HG02763 (cell line): ENCODE results near the gene SPRYD4.
"Not testable (repeated sequence)": the region's sequence is repeated elsewhere in the genome, so short reads cannot be mapped to it uniquely, and the experiment has no call there.

Experiments used
- ATAC-seq: cut with Tn5 transposase; IDR thresholded peaks from one replicate; pipeline ENCODE4 v1.9.1; 2021; ENCODE audit warnings: mild to moderate bottlenecking, moderate library complexity; ENCODE audit not compliant: unreplicated experiment

Gene SPRYD4

GRCh38 chr12:56468216-56469006 is at the start of gene SPRYD4:
Gene SPRYD4 (plus strand): TSS chr12:56468578. CDS start chr12:56468592, 14 bp downstream.
- ATAC-seq, result peak; percentile 91

- no peak for ATAC-seq
These were observed 48.0 kb upstream of the SPRYD4 start for GRCh38 chr12:56420411-56420810.

- no peak for ATAC-seq
These were observed 43.2 kb upstream of the SPRYD4 start for GRCh38 chr12:56425193-56425592.

GRCh38 chr12:56425940-56426438 is 42.4 kb upstream of the SPRYD4 start:
- no peak for ATAC-seq

- no peak for ATAC-seq
These were observed 37.1 kb upstream of the SPRYD4 start for GRCh38 chr12:56431288-56431687.

GRCh38 chr12:56431850-56432249 is 36.5 kb upstream of the SPRYD4 start:
- no peak for ATAC-seq

GRCh38 chr12:56434828-56435227 is 33.5 kb upstream of the SPRYD4 start:
- no peak for ATAC-seq

GRCh38 chr12:56437430-56438176 is 30.8 kb upstream of the SPRYD4 start:
- ATAC-seq, result no peak

GRCh38 chr12:56443208-56443607 is 25.2 kb upstream of the SPRYD4 start:
- not testable (repeated sequence) for ATAC-seq

- ATAC-seq, result peak; percentile 92
These were observed 19.3 kb upstream of the SPRYD4 start, which contains the start of gene TIMELESS for GRCh38 chr12:56448860-56449621. Gene TIMELESS (minus strand): TSS chr12:56449426. CDS start chr12:56434170, 15,256 bp downstream.

GRCh38 chr12:56449622-56449984 is 18.8 kb upstream of the SPRYD4 start:
- no peak for ATAC-seq

GRCh38 chr12:56450241-56450640 is 18.1 kb upstream of the SPRYD4 start:
- no peak for ATAC-seq

- no peak for ATAC-seq
These were observed 17.2 kb upstream of the SPRYD4 start for GRCh38 chr12:56451147-56451546.

- ATAC-seq, result no peak
These were observed 13.8 kb upstream of the SPRYD4 start, which contains the start of gene MIP for GRCh38 chr12:56454557-56454956. Gene MIP (minus strand): TSS chr12:56454657. CDS start chr12:56454613, 44 bp downstream.

- ATAC-seq, result no peak
These were observed 10.6 kb upstream of the SPRYD4 start for GRCh38 chr12:56457817-56458216.

- no peak for ATAC-seq
These were observed 6.9 kb upstream of the SPRYD4 start for GRCh38 chr12:56461235-56462159.

- no peak for ATAC-seq
These were observed 5.8 kb upstream of the SPRYD4 start for GRCh38 chr12:56462565-56462964.

GRCh38 chr12:56469007-56469930 is 891 bp downstream of the SPRYD4 start:
- no peak for ATAC-seq

GRCh38 chr12:56474389-56474788 is 6.0 kb downstream of the SPRYD4 start:
- no peak for ATAC-seq
